Breast epithelium (tissue), 3 donors: ENCODE data around the gene RBM38.

ENCODE experiments used
- POLR2A ChIP-seq: fragments of 450-650 bp; IDR thresholded peaks from one replicate; pipeline ENCODE4 v1.6.1; 2016; ENCODE audit warnings: antibody characterized with exemption, mild to moderate bottlenecking, moderate library complexity
- POLR2AphosphoS5 ChIP-seq, 3 donors: sonication (generic); formaldehyde crosslinking; IDR thresholded peaks; one replicate each; pipeline ENCODE4 v1.6.1; 2017; ENCODE audit warnings: antibody characterized with exemption in 3 of 3
- TF ChIP-seq, protein P1 (sequence below), 3 donors: fragments of 450-650 bp; IDR thresholded peaks; one replicate each; pipeline ENCODE4 v1.5.1; 2016 to 2017; ENCODE audit warnings: antibody characterized with exemption in 3 of 3, mild to moderate bottlenecking in 3 of 3, moderate library complexity in 3 of 3

DNA sequence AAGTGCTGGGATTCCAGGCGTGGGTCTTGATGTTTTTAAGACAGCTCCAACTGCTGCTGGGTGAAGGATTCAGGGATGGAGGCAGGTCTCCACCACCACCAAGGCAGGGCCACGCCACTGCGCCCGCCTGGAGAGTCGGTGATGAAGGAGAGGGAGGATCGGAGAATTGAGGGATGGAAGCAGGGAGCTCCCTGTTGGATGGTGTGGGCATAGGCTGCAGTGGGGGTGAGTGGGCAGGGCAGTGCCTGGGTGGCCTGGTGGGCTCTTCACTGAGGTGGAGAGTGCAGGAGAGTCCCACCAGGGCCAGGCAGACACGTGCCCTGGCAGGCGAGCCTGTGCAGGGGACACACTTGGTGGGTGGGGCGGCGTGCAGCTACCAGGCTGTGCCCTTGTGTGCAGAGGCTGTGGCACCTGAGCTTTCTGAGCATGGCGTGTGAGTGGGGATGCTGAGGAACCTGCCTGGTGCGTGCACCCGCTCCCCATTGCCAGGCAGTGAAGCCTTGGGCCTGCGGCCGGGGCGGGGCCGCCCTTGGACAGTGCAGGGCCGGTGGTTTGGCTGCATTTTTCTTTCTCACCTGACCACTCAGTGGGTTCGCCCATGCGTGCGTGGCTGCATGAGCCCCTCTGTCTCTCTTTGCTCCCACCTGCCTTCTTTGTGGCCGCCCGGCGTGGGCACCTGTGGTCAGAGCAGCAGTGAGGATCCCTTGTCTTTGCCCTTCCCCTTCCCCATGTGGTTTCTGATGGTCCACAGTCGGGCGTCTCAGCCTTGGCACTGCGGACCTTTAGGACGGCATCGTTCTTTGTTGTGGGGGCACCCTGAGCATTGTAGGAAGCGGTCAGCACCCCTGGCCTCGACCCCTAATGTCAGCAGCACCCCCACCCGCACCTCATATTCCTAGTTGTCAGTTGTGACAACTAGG lies 11.3 kb downstream of the RBM38 start:
- TF ChIP-seq, protein P1, sequence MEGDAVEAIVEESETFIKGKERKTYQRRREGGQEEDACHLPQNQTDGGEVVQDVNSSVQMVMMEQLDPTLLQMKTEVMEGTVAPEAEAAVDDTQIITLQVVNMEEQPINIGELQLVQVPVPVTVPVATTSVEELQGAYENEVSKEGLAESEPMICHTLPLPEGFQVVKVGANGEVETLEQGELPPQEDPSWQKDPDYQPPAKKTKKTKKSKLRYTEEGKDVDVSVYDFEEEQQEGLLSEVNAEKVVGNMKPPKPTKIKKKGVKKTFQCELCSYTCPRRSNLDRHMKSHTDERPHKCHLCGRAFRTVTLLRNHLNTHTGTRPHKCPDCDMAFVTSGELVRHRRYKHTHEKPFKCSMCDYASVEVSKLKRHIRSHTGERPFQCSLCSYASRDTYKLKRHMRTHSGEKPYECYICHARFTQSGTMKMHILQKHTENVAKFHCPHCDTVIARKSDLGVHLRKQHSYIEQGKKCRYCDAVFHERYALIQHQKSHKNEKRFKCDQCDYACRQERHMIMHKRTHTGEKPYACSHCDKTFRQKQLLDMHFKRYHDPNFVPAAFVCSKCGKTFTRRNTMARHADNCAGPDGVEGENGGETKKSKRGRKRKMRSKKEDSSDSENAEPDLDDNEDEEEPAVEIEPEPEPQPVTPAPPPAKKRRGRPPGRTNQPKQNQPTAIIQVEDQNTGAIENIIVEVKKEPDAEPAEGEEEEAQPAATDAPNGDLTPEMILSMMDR (IDR thresholded peaks at IDR 0.05) = no peak
- TF ChIP-seq POLR2AphosphoS5 (IDR thresholded peaks at IDR 0.05) = no peak
- TF ChIP-seq POLR2A = no peak
